Transverse colon (tissue), 4 donors: ENCODE results near the gene ANGPTL2. TPM values are rescaled to one million over a fixed set of nuclear protein-coding genes. Genes with fewer than 3 reads are reported as not detected.
A peak's percentile ranks its signal among the peaks of the same experiment; 100 is the strongest.

ENCODE experiments used
- DNase-seq: peaks from one replicate; pipeline ENCODE4 v3.0.0-alpha.2; 2019
- H3K27ac ChIP-seq, 4 donors: fragments of 200-600 bp; sonication (generic); 2 replicates each; pipeline ENCODE4 v1.5.1; 2016 to 2018; ENCODE audit warnings: inconsistent platforms in 4 of 4
- H3K27me3 ChIP-seq: fragments of 200-600 bp; sonication (generic); 2 replicates; pipeline ENCODE4 v1.5.1; 2017; ENCODE audit warnings: inconsistent platforms
- H3K36me3 ChIP-seq, 4 donors: fragments of 200-600 bp; sonication (generic); 2 replicates each; pipeline ENCODE4 v1.5.1; 2017 to 2019; ENCODE audit warnings: inconsistent platforms in 4 of 4
- H3K4me1 ChIP-seq, 4 donors: fragments of 200-600 bp; sonication (generic); 2 replicates each; pipeline ENCODE4 v1.5.1; 2017 to 2020; ENCODE audit warnings: inconsistent platforms in 4 of 4
- H3K4me3 ChIP-seq, 4 donors: fragments of 200-600 bp; sonication (generic); 1 replicate in 1 of 4; 2 replicates in 3 of 4; pipeline versions ENCODE4 v1.5.1 to v1.6.1; 2017 to 2019; ENCODE audit warnings: inconsistent platforms in 4 of 4
- H3K9me3 ChIP-seq, 2 donors: fragments of 200-600 bp; sonication (generic); 2 replicates each; pipeline ENCODE4 v1.5.1; 2017 to 2019; ENCODE audit warnings: inconsistent platforms in 2 of 2
- EP300 ChIP-seq: sonication (generic); formaldehyde crosslinking; IDR thresholded peaks from one replicate; pipeline ENCODE4 v1.6.1; 2017; ENCODE audit warnings: antibody characterized with exemption, low read depth
- POLR2A ChIP-seq: fragments of 450-650 bp; IDR thresholded peaks from one replicate; pipeline ENCODE4 v1.6.1; 2016; ENCODE audit warnings: antibody characterized with exemption, mild to moderate bottlenecking, moderate library complexity
- POLR2AphosphoS5 ChIP-seq, 3 donors: sonication (generic); formaldehyde crosslinking; IDR thresholded peaks; one replicate each; pipeline ENCODE4 v1.6.1; 2016; ENCODE audit warnings: antibody characterized with exemption in 3 of 3
- whole genome bisulfite sequencing, 2 donors: methylation state at CpG; one replicate each; pipeline ENCODE4 v1.1.5; 2018; ENCODE audit warnings: low coverage in 1 of 2; 5-methylcytosine and 5-hydroxymethylcytosine counted together
- in situ Hi-C, 4 donors: fragments of 200-750 bp; cut with MboI; loops; one replicate each; pipeline versions ENCODE4 v1.15.0 to v1.15.1; 2017; ENCODE audit warnings: low sequenced_read_pairs in 3 of 4, low pct_ligation_motif_present in 1 of 4, low pct_unique_long_range_greater_than_20kb in 1 of 4
- intact Hi-C: fragments of 100-400 bp; cut with DNase I; formaldehyde crosslinking; loops from one replicate; pipeline ENCODE4 v1.15.1; 2023; ENCODE audit warnings: low total_unique reads
- total RNA-seq, 4 donors: library from RNA; depleted of rRNA; stranded (reverse); fragments of >200 nt; gene quantifications; one replicate each; pipeline ENCODE4 v1.1.0, GENCODE V29; 2016
- TF ChIP-seq, protein P1 (sequence below), 5 experiments: fragments of 200-600 bp in 3 of 5; fragments of 450-650 bp in 2 of 5; sonication (generic) in 3 of 5; IDR thresholded peaks; 1 replicate in 2 of 5; 2 replicates in 3 of 5; pipeline ENCODE4 v1.5.1; 2016 to 2017; ENCODE audit warnings: antibody characterized with exemption in 5 of 5, inconsistent platforms in 3 of 5, mild to moderate bottlenecking in 2 of 5, moderate library complexity in 1 of 5

ANGPTL2 gene
- total RNA-seq, 4 donors from 2014 or later: 11.0 to 30.8 (median 13.1) TPM

DNA sequence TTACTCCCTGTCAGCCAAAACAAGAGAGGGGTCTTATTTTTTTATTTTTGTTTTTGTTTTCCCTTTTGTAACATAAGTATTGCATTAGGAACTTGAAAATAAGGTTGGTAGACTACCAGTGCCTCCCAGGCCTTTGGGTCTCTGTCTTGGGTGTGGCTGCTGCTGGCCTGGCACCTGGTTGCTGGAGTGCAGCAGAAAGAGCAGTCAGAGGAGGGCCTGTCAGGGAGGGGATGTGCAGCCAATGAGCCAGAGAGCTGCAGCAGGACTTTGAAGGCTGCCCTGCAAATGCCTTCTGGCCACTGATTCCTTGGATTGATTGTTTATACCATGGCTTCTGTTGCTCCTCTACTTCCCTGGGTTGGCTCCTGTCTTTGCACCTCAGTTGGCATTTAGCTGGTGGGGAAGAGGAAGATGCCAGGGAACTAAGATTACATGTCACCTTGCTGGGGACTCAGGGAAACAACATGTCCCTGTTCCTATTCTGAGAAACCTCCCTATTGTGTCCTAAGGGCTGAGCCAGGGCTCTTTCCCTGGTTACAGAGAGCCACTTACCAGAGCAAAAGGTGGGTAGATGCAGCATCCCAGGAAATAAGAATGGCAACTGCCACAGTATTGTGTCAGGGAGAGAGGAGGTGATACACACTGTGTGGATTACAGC lies 66.6 kb downstream of the ANGPTL2 start:
- intact Hi-C loops: no loop called here

GRCh38 chr9:127053960-127054359 lies 68.5 kb downstream of the ANGPTL2 start:
- TF ChIP-seq POLR2AphosphoS5 (IDR thresholded peaks at IDR 0.05): no peak
- H3K4me3 ChIP-seq: no peak overlapping the region
- H3K27me3 ChIP-seq: no peaks in the 10 kb centered on the region
- H3K9me3 ChIP-seq: no peaks in the 10 kb centered on the region
- intact Hi-C loops (no loop called here), in situ Hi-C loops (no loop called here)
- H3K36me3 ChIP-seq: no peaks in the 10 kb centered on the region
- H3K4me1 ChIP-seq: peaks cover 0 to 22% (median 6%) of the 10 kb centered on the region in 4 donors
- 76% methylated on average over 5 of the region's 5 CpGs; no CpG with 5 or more reads in 1 of the 2 donors for WGBS, 2 donors
- no peak for DNase-seq
- peak overlapping the region; percentile 27 to 61 (median 44) for H3K27ac ChIP-seq

More for the DNA sequence above, 66.6 kb downstream of the ANGPTL2 start:
- in situ Hi-C loops: no loop called here
- TF ChIP-seq, protein P1, sequence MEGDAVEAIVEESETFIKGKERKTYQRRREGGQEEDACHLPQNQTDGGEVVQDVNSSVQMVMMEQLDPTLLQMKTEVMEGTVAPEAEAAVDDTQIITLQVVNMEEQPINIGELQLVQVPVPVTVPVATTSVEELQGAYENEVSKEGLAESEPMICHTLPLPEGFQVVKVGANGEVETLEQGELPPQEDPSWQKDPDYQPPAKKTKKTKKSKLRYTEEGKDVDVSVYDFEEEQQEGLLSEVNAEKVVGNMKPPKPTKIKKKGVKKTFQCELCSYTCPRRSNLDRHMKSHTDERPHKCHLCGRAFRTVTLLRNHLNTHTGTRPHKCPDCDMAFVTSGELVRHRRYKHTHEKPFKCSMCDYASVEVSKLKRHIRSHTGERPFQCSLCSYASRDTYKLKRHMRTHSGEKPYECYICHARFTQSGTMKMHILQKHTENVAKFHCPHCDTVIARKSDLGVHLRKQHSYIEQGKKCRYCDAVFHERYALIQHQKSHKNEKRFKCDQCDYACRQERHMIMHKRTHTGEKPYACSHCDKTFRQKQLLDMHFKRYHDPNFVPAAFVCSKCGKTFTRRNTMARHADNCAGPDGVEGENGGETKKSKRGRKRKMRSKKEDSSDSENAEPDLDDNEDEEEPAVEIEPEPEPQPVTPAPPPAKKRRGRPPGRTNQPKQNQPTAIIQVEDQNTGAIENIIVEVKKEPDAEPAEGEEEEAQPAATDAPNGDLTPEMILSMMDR (IDR thresholded peaks at IDR 0.05): no peak
- TF ChIP-seq POLR2AphosphoS5 (IDR thresholded peaks at IDR 0.05) (no peak), POLR2A (no peak), EP300 (no peak)
- Histone ChIP-seq H3K27me3 (no peaks in the 10 kb centered on the region), H3K4me3 (no peak overlapping the region), H3K4me1 (peaks cover 0 to 25% (median 5%) of the 10 kb centered on the region in 4 donors), H3K27ac (no peak overlapping the region), H3K9me3 (no peaks in the 10 kb centered on the region), H3K36me3 (no peaks in the 10 kb centered on the region)
- DNase-seq: no peak

DNA sequence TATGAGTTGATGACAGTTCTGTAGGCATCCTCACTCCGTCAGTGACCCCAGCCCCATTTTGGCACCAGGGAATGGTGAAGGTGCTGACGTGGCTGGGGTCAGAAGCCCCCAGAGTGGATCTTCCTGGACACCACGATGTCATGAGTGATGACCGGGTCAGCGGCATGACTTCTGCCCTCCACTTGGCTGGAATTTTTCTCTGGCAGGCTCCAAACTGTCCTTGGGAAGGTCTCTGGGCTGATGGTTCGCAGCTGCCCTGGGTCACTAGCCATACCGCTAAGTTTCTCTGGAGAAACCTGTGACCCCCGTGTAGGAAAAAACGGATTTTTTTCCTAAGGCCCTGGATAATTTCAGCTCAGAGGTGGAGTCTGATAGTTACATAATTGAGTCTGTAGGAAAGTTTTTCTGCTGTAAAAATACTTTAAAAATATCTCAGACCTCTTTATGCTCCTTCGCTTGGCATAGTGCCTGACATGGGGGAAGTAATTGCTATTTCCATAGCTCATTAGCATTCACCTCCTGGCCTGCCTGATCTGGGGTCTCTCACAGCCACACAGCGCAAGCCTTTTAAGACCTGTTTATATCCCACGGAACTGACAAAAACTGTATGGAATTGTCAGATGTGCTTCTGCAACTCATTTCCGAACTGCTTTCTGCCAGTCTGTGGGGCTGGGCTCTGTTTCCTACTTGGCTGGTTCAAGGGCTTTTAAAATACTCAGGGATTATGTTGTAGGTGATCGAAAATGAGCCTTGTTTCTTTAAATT lies 69.2 kb downstream of the ANGPTL2 start:
- intact Hi-C loops (no loop called here), in situ Hi-C loops (no loop called here)
- Histone ChIP-seq H3K4me1 (peaks cover 2 to 29% (median 11%) of the 10 kb centered on the region in 4 donors), H3K27me3 (no peaks in the 10 kb centered on the region), H3K4me3 (no peak overlapping the region), H3K9me3 (no peaks in the 10 kb centered on the region), H3K27ac (peak overlapping the region; percentile 27 to 61 (median 44)), H3K36me3 (no peaks in the 10 kb centered on the region)
- DNase-seq: no peak
- TF ChIP-seq POLR2A (no peak), EP300 (no peak), POLR2AphosphoS5 (IDR thresholded peaks at IDR 0.05) (no peak)
- TF ChIP-seq, protein P1 (IDR thresholded peaks at IDR 0.05): no peak
- 73 to 91% methylated on average over 5 to 14 of the region's 14 CpGs for WGBS, 2 donors

DNA sequence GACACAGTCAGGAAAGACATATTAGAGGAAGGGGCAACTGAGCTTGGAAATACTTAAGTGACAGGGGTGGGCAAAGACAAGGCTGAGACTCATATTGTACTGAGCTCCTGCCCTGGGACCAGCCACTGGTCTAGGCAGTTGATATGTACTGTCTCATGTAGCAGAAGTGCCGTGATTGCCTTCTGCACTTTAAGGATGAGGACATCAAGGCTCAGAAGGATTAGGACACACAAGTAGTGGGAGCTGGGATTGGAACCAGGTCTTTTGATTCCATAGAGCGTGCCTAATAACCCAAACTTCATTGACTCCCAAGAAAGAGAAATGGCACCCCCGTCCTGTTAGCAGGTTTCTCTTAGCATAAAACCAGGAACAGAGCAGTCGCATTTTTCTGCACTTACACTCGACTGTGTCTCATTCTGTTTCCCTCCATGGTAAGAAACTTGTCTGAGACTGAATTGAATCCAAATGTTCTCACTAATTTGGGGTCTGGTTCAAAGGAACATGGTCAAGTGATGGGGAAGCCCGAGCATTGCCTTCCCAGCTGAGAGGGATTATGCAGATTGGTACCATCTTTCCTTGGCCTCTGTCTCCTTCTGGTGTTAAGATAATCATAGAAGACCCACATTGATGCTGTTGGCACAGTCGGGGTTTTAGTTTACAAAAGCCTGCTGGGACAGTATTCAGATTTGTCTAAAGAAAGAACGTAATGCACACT lies 70.4 kb downstream of the ANGPTL2 start:
- H3K4me3 ChIP-seq: no peak overlapping the region
- H3K27me3 ChIP-seq: no peaks in the 10 kb centered on the region
- DNase-seq: no peak
- TF ChIP-seq EP300 (no peak), POLR2A (no peak), POLR2AphosphoS5 (IDR thresholded peaks at IDR 0.05) (no peak)
- TF ChIP-seq, protein P1 (IDR thresholded peaks at IDR 0.05): no peak
- in situ Hi-C loops: no loop called here
- peaks cover 2 to 29% (median 11%) of the 10 kb centered on the region in 4 donors for H3K4me1 ChIP-seq
- 88 to 100% methylated on average over 3 to 8 of the region's 8 CpGs for whole genome bisulfite sequencing, 2 donors
- no peaks in the 10 kb centered on the region for H3K36me3 ChIP-seq
- H3K9me3 ChIP-seq: no peaks in the 10 kb centered on the region
- H3K27ac ChIP-seq: peak overlapping the region in 2 of 4 donors; percentile 27 to 48
- intact Hi-C loops: no loop called here
